Measurements from ENCODE around the gene MKLN1.

MKLN1 gene

DNA sequence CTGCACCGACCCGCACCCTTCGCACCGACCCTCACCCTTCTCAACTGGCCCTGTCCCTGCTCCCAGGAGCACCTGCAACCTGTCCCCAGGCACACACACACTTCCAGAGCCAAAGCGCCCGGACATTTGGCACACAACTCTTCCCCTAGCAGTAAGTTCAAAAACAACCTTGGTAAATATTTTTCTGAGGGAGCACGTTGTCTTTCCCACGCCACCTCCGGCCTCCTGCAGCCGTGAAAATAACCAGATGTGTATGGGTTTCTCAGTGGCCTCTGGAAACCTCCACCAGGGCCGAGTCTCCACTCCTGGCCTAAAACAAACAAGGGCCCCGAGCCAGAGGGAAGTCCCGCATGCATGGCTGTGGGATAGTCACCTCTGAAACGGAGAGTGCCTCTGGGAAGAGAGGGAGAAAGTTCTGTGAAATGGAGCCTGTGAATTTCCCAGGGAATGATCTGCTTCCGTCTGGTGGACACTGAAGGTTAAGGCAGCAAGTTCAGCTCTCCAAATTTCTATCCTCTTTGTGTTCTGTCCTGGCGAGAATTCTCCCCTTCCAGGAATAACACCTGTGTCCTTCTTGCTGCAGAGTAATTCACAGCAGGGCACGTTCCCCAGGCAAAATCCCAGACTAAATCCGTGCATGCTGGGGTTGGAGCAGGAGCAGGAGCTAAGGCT is 213.0 kb downstream of the MKLN1 start:
- TF ChIP-seq ZNF70 (CRISPR knock-in tag; IDR thresholded peaks at IDR 0.05): no peak
- no peak for TF ChIP-seq ZC3H10 (CRISPR knock-in tag; IDR thresholded peaks at IDR 0.05)
- TF ChIP-seq ESRRG (CRISPR knock-in tag; IDR thresholded peaks at IDR 0.05): no peak
- no peak for TF ChIP-seq POU6F1 (CRISPR knock-in tag; IDR thresholded peaks at IDR 0.05; ENCODE audit: borderline replicate concordance, low read depth)
- TF ChIP-seq ISL1 (CRISPR knock-in tag; IDR thresholded peaks at IDR 0.05): no peak
- TF ChIP-seq RARB (CRISPR knock-in tag; IDR thresholded peaks at IDR 0.05): no peak
- no peak for TF ChIP-seq BACH2 (CRISPR knock-in tag; IDR thresholded peaks at IDR 0.05; ENCODE audit: borderline replicate concordance)
- no peak for TF ChIP-seq ZFP3 (CRISPR knock-in tag; IDR thresholded peaks at IDR 0.05)
- TF ChIP-seq, protein P1, sequence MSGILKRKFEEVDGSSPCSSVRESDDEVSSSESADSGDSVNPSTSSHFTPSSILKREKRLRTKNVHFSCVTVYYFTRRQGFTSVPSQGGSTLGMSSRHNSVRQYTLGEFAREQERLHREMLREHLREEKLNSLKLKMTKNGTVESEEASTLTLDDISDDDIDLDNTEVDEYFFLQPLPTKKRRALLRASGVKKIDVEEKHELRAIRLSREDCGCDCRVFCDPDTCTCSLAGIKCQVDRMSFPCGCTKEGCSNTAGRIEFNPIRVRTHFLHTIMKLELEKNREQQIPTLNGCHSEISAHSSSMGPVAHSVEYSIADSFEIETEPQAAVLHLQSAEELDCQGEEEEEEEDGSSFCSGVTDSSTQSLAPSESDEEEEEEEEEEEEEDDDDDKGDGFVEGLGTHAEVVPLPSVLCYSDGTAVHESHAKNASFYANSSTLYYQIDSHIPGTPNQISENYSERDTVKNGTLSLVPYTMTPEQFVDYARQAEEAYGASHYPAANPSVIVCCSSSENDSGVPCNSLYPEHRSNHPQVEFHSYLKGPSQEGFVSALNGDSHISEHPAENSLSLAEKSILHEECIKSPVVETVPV (CRISPR knock-in tag; IDR thresholded peaks at IDR 0.05): no peak
- TF ChIP-seq OSR1 (CRISPR knock-in tag; IDR thresholded peaks at IDR 0.05): no peak
- no peak for TF ChIP-seq SNAI2 (CRISPR knock-in tag; IDR thresholded peaks at IDR 0.05)
- no peak for TF ChIP-seq GLIS3 (CRISPR knock-in tag; IDR thresholded peaks at IDR 0.05)
- TF ChIP-seq CREB5 (CRISPR knock-in tag; IDR thresholded peaks at IDR 0.05; ENCODE audit: low read depth): no peak
- TF ChIP-seq TOX (CRISPR knock-in tag; IDR thresholded peaks at IDR 0.05; ENCODE audit: borderline replicate concordance): no peak
- no peak for TF ChIP-seq ARNTL (CRISPR knock-in tag; IDR thresholded peaks at IDR 0.05; ENCODE audit: borderline replicate concordance, low read depth)
- no peak for TF ChIP-seq PATZ1 (CRISPR knock-in tag; IDR thresholded peaks at IDR 0.05; ENCODE audit: borderline replicate concordance)
- TF ChIP-seq, protein P2, sequence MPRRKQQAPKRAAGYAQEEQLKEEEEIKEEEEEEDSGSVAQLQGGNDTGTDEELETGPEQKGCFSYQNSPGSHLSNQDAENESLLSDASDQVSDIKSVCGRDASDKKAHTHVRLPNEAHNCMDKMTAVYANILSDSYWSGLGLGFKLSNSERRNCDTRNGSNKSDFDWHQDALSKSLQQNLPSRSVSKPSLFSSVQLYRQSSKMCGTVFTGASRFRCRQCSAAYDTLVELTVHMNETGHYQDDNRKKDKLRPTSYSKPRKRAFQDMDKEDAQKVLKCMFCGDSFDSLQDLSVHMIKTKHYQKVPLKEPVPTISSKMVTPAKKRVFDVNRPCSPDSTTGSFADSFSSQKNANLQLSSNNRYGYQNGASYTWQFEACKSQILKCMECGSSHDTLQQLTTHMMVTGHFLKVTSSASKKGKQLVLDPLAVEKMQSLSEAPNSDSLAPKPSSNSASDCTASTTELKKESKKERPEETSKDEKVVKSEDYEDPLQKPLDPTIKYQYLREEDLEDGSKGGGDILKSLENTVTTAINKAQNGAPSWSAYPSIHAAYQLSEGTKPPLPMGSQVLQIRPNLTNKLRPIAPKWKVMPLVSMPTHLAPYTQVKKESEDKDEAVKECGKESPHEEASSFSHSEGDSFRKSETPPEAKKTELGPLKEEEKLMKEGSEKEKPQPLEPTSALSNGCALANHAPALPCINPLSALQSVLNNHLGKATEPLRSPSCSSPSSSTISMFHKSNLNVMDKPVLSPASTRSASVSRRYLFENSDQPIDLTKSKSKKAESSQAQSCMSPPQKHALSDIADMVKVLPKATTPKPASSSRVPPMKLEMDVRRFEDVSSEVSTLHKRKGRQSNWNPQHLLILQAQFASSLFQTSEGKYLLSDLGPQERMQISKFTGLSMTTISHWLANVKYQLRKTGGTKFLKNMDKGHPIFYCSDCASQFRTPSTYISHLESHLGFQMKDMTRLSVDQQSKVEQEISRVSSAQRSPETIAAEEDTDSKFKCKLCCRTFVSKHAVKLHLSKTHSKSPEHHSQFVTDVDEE (CRISPR knock-in tag; IDR thresholded peaks at IDR 0.05): no peak
- TF ChIP-seq TCF4 (CRISPR knock-in tag; IDR thresholded peaks at IDR 0.05; ENCODE audit: borderline replicate concordance): no peak
- TF ChIP-seq PPARA (CRISPR knock-in tag; IDR thresholded peaks at IDR 0.05; ENCODE audit: borderline replicate concordance): no peak

DNA sequence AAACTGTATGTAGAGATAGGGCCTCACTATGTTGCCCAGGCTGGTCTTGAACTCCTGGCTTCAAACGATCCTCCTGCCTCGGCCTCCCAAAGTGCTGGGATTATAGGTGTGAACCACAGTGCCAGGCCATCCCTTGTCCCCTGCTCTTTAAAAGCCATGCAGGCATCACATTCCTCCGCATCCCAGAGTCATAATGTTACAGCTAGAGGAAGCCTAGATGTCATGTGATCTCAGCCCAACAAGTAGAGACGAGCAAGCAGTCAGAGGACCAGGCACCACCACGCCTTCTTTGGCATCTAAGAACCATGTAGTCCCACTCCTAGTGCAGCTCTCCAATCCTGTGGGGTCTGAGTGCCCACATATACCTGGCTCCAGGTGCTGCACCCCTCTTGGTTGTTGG is 215.6 kb downstream of the MKLN1 start:
- ATAC-seq: no peak
- TF ChIP-seq ESRRG (CRISPR knock-in tag; IDR thresholded peaks at IDR 0.05) (no peak), PPARA (CRISPR knock-in tag; IDR thresholded peaks at IDR 0.05; ENCODE audit: borderline replicate concordance) (no peak), RARB (CRISPR knock-in tag; IDR thresholded peaks at IDR 0.05) (no peak), ZFP3 (CRISPR knock-in tag; IDR thresholded peaks at IDR 0.05) (no peak), ARNTL (CRISPR knock-in tag; IDR thresholded peaks at IDR 0.05; ENCODE audit: borderline replicate concordance, low read depth) (no peak), CREB5 (CRISPR knock-in tag; IDR thresholded peaks at IDR 0.05; ENCODE audit: low read depth) (no peak)

More for the DNA sequence above, 213.0 kb downstream of the MKLN1 start:
- ATAC-seq: no peak

Measured in SK-N-SH treated with all-trans-retinoic acid at 6 μM for 48 hours (cell line).